Measurements from ENCODE around the gene BRF1.

BRF1 gene

DNA sequence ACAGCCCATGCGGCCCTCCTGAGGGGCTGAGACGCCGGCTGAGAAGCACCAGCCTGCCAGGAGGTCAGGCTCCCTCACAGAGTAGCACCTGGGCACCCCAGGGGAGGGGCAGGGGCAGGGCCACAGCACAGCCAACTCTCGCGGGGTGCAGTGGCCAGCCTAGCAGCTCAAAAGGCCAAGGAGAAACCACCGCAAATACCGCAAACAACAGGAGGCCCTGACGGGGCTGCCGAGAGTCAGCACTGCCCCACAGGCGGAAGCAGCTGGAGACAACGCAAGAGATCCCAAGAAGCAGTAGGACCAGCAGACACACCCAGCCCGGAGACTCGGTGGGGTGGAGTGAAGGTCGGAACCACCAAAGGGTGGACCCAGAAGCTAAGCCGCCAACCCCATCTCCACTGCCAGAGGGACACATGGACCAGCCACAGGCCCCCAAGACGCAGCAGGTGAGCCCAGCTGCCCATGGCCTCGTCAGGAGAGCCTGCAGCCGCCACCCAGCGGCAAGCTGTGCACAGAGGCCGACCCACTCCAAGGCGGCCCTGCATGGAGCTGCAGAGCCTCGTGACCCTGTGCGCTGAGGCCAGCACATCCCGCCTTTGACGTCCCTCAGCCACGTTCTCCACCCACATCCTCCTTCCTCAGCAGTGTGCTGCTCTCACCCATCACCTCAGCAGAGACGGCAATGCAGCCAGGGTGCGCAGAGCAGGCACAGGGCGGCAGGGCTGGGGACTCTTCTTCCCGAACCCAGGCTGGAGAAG, 84.1 kb downstream of the BRF1 start:
- Histone ChIP-seq H2AFZ (ENCODE audit: low read depth, low read length, severe bottlenecking) (no peak overlapping the region), H3K27me3 (ENCODE audit: low read length) (no peaks in the 10 kb centered on the region), H3K79me2 (ENCODE audit: insufficient read depth, low read length) (no peaks in the 10 kb centered on the region), H3K4me3 (ENCODE audit: insufficient read depth, low read length, poor library complexity, severe bottlenecking) (no peak overlapping the region), H3K4me2 (ENCODE audit: low read depth, low read length, poor library complexity, severe bottlenecking) (no peak overlapping the region), H3K36me3 (ENCODE audit: low read length) (no peaks in the 10 kb centered on the region), H3K9ac (ENCODE audit: low read length) (no peak overlapping the region), H3K9me3 (ENCODE audit: insufficient read depth, low read length) (no peaks in the 10 kb centered on the region), H3K9me2 (replicated peaks; ENCODE audit: insufficient read depth, low read length) (no peaks in the 10 kb centered on the region), H3K27ac (ENCODE audit: low read depth, low read length) (no peak overlapping the region), H4K20me1 (ENCODE audit: low read depth, low read length) (no peaks in the 10 kb centered on the region), H3F3A (ENCODE audit: insufficient read depth) (no peaks in the 10 kb centered on the region)
- TF ChIP-seq, protein P1, sequence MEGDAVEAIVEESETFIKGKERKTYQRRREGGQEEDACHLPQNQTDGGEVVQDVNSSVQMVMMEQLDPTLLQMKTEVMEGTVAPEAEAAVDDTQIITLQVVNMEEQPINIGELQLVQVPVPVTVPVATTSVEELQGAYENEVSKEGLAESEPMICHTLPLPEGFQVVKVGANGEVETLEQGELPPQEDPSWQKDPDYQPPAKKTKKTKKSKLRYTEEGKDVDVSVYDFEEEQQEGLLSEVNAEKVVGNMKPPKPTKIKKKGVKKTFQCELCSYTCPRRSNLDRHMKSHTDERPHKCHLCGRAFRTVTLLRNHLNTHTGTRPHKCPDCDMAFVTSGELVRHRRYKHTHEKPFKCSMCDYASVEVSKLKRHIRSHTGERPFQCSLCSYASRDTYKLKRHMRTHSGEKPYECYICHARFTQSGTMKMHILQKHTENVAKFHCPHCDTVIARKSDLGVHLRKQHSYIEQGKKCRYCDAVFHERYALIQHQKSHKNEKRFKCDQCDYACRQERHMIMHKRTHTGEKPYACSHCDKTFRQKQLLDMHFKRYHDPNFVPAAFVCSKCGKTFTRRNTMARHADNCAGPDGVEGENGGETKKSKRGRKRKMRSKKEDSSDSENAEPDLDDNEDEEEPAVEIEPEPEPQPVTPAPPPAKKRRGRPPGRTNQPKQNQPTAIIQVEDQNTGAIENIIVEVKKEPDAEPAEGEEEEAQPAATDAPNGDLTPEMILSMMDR (IDR thresholded peaks at IDR 0.05; ENCODE audit: insufficient read depth, low read length, poor library complexity, severe bottlenecking) = no peak
- TF ChIP-seq EZH2phosphoT487 (conservative IDR thresholded peaks at IDR 0.05; ENCODE audit: low read length) = no peak

GRCh38 chr14:105215602-105216001, 85.2 kb downstream of the BRF1 start:
- Histone ChIP-seq H3K4me2 (ENCODE audit: low read depth, low read length, poor library complexity, severe bottlenecking) (no peak overlapping the region), H2AFZ (ENCODE audit: low read depth, low read length, severe bottlenecking) (no peak overlapping the region), H4K20me1 (ENCODE audit: low read depth, low read length) (no peaks in the 10 kb centered on the region), H3K27ac (ENCODE audit: low read depth, low read length) (no peak overlapping the region), H3F3A (ENCODE audit: insufficient read depth) (no peaks in the 10 kb centered on the region), H3K27me3 (ENCODE audit: low read length) (no peaks in the 10 kb centered on the region), H3K9me2 (replicated peaks; ENCODE audit: insufficient read depth, low read length) (no peaks in the 10 kb centered on the region), H3K79me2 (ENCODE audit: insufficient read depth, low read length) (no peaks in the 10 kb centered on the region), H3K36me3 (ENCODE audit: low read length) (no peaks in the 10 kb centered on the region), H3K9me3 (ENCODE audit: insufficient read depth, low read length) (no peaks in the 10 kb centered on the region), H3K9ac (ENCODE audit: low read length) (no peak overlapping the region), H3K4me3 (ENCODE audit: insufficient read depth, low read length, poor library complexity, severe bottlenecking) (no peak overlapping the region)
- no peak for TF ChIP-seq EZH2phosphoT487 (conservative IDR thresholded peaks at IDR 0.05; ENCODE audit: low read length)
- TF ChIP-seq, protein P1 (IDR thresholded peaks at IDR 0.05; ENCODE audit: insufficient read depth, low read length, poor library complexity, severe bottlenecking) = no peak

GRCh38 chr14:105214324-105214915, 86.4 kb downstream of the BRF1 start:
- H3K9ac ChIP-seq (ENCODE audit: low read length) = no peak overlapping the region
- H2AFZ ChIP-seq (ENCODE audit: low read depth, low read length, severe bottlenecking) = no peak overlapping the region
- no peak overlapping the region for H3K4me2 ChIP-seq (ENCODE audit: low read depth, low read length, poor library complexity, severe bottlenecking)
- no peak overlapping the region for H3K27ac ChIP-seq (ENCODE audit: low read depth, low read length)
- no peaks in the 10 kb centered on the region for H3K79me2 ChIP-seq (ENCODE audit: insufficient read depth, low read length)
- H4K20me1 ChIP-seq (ENCODE audit: low read depth, low read length) = no peaks in the 10 kb centered on the region
- H3F3A ChIP-seq (ENCODE audit: insufficient read depth) = no peaks in the 10 kb centered on the region
- H3K9me2 ChIP-seq (replicated peaks; ENCODE audit: insufficient read depth, low read length) = no peaks in the 10 kb centered on the region
- H3K36me3 ChIP-seq (ENCODE audit: low read length) = no peaks in the 10 kb centered on the region
- TF ChIP-seq, protein P1 (IDR thresholded peaks at IDR 0.05; ENCODE audit: insufficient read depth, low read length, poor library complexity, severe bottlenecking) = no peak
- TF ChIP-seq EZH2phosphoT487 (conservative IDR thresholded peaks at IDR 0.05; ENCODE audit: low read length) = no peak
- H3K9me3 ChIP-seq (ENCODE audit: insufficient read depth, low read length) = no peaks in the 10 kb centered on the region
- H3K27me3 ChIP-seq (ENCODE audit: low read length) = no peaks in the 10 kb centered on the region
- H3K4me3 ChIP-seq (ENCODE audit: insufficient read depth, low read length, poor library complexity, severe bottlenecking) = no peak overlapping the region

All from SU-DHL-6 (cell line).